Neuronal stem cell (in vitro differentiated cells): ENCODE data around the gene STARD7.
A peak's percentile ranks its signal among the peaks of the same experiment; 100 is the strongest.

ENCODE experiments used
- DNase-seq: peaks from one replicate; pipeline ENCODE4 v3.0.0-alpha.2; 2013; ENCODE audit warnings: low spot score
- H2AFZ ChIP-seq: one replicate; pipeline ENCODE4 v1.6.1; 2013; ENCODE audit warnings: mild to moderate bottlenecking, low read length, inconsistent platforms
- H2AK5ac ChIP-seq: 2 replicates; pipeline ENCODE4 v1.6.1; 2013; ENCODE audit warnings: low read depth, mild to moderate bottlenecking, inconsistent platforms, low read length, moderate library complexity, mixed read lengths
- H2BK120ac ChIP-seq: 2 replicates; pipeline ENCODE4 v1.6.1; 2013; ENCODE audit warnings: low read depth, mild to moderate bottlenecking, inconsistent platforms, low read length, moderate library complexity, mixed read lengths
- H2BK12ac ChIP-seq: one replicate; pipeline ENCODE4 v1.6.1; 2013; ENCODE audit warnings: low read length, inconsistent platforms
- H2BK15ac ChIP-seq: 2 replicates; pipeline ENCODE4 v1.6.1; 2013; ENCODE audit warnings: mild to moderate bottlenecking, low read length, inconsistent platforms, mixed read lengths
- H2BK5ac ChIP-seq: one replicate; pipeline ENCODE4 v1.6.1; 2013; ENCODE audit warnings: inconsistent platforms, mild to moderate bottlenecking, low read length, moderate library complexity
- H3K14ac ChIP-seq: one replicate; pipeline ENCODE4 v1.6.1; 2013; ENCODE audit warnings: low read length, inconsistent platforms
- H3K18ac ChIP-seq: 2 replicates; pipeline ENCODE4 v1.6.1; 2013; ENCODE audit warnings: low read length, inconsistent platforms
- H3K23ac ChIP-seq: 2 replicates; pipeline ENCODE4 v1.6.1; 2013; ENCODE audit warnings: low read depth, mild to moderate bottlenecking, mixed read lengths, low read length, inconsistent platforms; ENCODE audit not compliant: poor library complexity
- H3K27ac ChIP-seq: replicated peaks from 3 replicates; pipeline ENCODE4 v1.5.1; 2013; ENCODE audit warnings: low read length, inconsistent platforms
- H3K27me3 ChIP-seq, 3 experiments: 2 replicates each; pipeline ENCODE4 v1.6.1; 2013; ENCODE audit warnings: low read length in 3 of 3, mild to moderate bottlenecking in 2 of 3, inconsistent platforms in 1 of 3, low read depth in 1 of 3, mixed read lengths in 1 of 3, moderate library complexity in 1 of 3; ENCODE audit not compliant: control insufficient read depth in 3 of 3, insufficient read depth in 3 of 3
- H3K36me3 ChIP-seq, 2 donors: replicated peaks in 1 of 2; 2 replicates each; pipeline ENCODE4 v1.6.1; 2013; ENCODE audit warnings: low read length in 2 of 2; ENCODE audit not compliant: control insufficient read depth in 2 of 2, insufficient read depth in 2 of 2
- H3K4ac ChIP-seq: 2 replicates; pipeline ENCODE4 v1.6.1; 2013; ENCODE audit warnings: inconsistent platforms, mild to moderate bottlenecking, low read length, moderate library complexity
- H3K4me1 ChIP-seq, 2 donors: 1 replicate in 1 of 2; 2 replicates in 1 of 2; pipeline ENCODE4 v1.6.1; 2013; ENCODE audit warnings: low read length in 2 of 2, low read depth in 1 of 2; ENCODE audit not compliant: control insufficient read depth in 2 of 2, insufficient read depth in 1 of 2
- H3K4me2 ChIP-seq: one replicate; pipeline ENCODE4 v1.6.1; 2013; ENCODE audit warnings: mild to moderate bottlenecking, low read length, inconsistent platforms; ENCODE audit not compliant: insufficient read depth, poor library complexity, severe bottlenecking
- H3K4me3 ChIP-seq, 2 donors: 2 replicates each; pipeline ENCODE4 v1.5.1; 2013; ENCODE audit warnings: low read length in 2 of 2, mild to moderate bottlenecking in 2 of 2, inconsistent platforms in 1 of 2, moderate library complexity in 1 of 2
- H3K79me1 ChIP-seq: one replicate; pipeline ENCODE4 v1.6.1; 2013; ENCODE audit warnings: low read depth, mild to moderate bottlenecking, inconsistent platforms, low read length, moderate library complexity
- H3K9ac ChIP-seq: one replicate; pipeline ENCODE4 v1.6.1; 2013; ENCODE audit warnings: mild to moderate bottlenecking, low read depth, low read length, inconsistent platforms; ENCODE audit not compliant: poor library complexity
- H3K9me3 ChIP-seq, 2 donors: replicated peaks in 1 of 2; 2 replicates each; pipeline versions ENCODE3 to v1.6.1; 2013; ENCODE audit warnings: low read length in 2 of 2, mild to moderate bottlenecking in 2 of 2, inconsistent platforms in 1 of 2, low read depth in 1 of 2, mixed read lengths in 1 of 2, moderate library complexity in 1 of 2; ENCODE audit not compliant: control insufficient read depth in 2 of 2, insufficient read depth in 1 of 2
- H4K8ac ChIP-seq: one replicate; pipeline ENCODE4 v1.6.1; 2013; ENCODE audit warnings: low read depth, mild to moderate bottlenecking, inconsistent platforms, low read length, moderate library complexity
- H4K91ac ChIP-seq: one replicate; pipeline ENCODE4 v1.6.1; 2013; ENCODE audit warnings: low read length, low read depth, mild to moderate bottlenecking, inconsistent platforms; ENCODE audit not compliant: poor library complexity
- WGBS, 2 donors: extraction: QIAGEN DNeasy Blood & Tissue Kit; methylation state at CpG; one replicate each; pipeline ENCODE4 v1.1.7; 2013; ENCODE audit warnings: missing lambda C conversion rate in 2 of 2, mixed read lengths in 1 of 2; ENCODE audit not compliant: insufficient read length in 2 of 2, insufficient replicate concordance in 1 of 2; ENCODE audit errors: extremely low coverage in 2 of 2; 5-methylcytosine and 5-hydroxymethylcytosine counted together

The STARD7 gene

GRCh38 chr2:96136129-96136720 lies 72.4 kb downstream of the STARD7 start:
- no peaks in the 10 kb centered on the region for H3K79me1 ChIP-seq
- no peak overlapping the region for H2BK15ac ChIP-seq
- H3K4me1 ChIP-seq, result no peaks in the 10 kb centered on the region
- H2BK120ac ChIP-seq, result no peak overlapping the region
- no peak overlapping the region for H3K4ac ChIP-seq
- DNase-seq, result no peak
- H4K91ac ChIP-seq, result peak overlapping the region; percentile 77
- H3K27me3 ChIP-seq, result peaks cover 0 to 64% (median 2%) of the 10 kb centered on the region in 3 experiments
- no peak overlapping the region for H3K9ac ChIP-seq
- no CpG with 5 or more reads among the region's 8 CpGs for WGBS, 2 donors
- no peak overlapping the region for H3K14ac ChIP-seq
- H2BK12ac ChIP-seq, result no peak overlapping the region
- H3K9me3 ChIP-seq, result peaks cover 0 to 2% of the 10 kb centered on the region in 2 donors
- H2AFZ ChIP-seq, result no peak overlapping the region
- H4K8ac ChIP-seq, result no peak overlapping the region
- H3K4me3 ChIP-seq, result no peak overlapping the region
- no peaks in the 10 kb centered on the region for H3K36me3 ChIP-seq
- peak overlapping the region; percentile 40 for H2AK5ac ChIP-seq
- H3K23ac ChIP-seq, result no peak overlapping the region
- no peak overlapping the region for H3K27ac ChIP-seq
- no peak overlapping the region for H3K4me2 ChIP-seq
- H2BK5ac ChIP-seq, result no peak overlapping the region
- peak overlapping the region; percentile 30 for H3K18ac ChIP-seq

- peaks cover 0 to 2% of the 10 kb centered on the region in 2 donors for H3K9me3 ChIP-seq
- H3K14ac ChIP-seq, result no peak overlapping the region
- H3K9ac ChIP-seq, result peak overlapping the region; percentile 57
- WGBS, 2 donors, result no CpG with 5 or more reads among the region's 5 CpGs
- no peak overlapping the region for H3K4me2 ChIP-seq
- no peak overlapping the region for H3K4me3 ChIP-seq
- peak overlapping the region; percentile 40 for H2AK5ac ChIP-seq
- DNase-seq, result no peak
- no peak overlapping the region for H4K8ac ChIP-seq
- no peak overlapping the region for H2BK120ac ChIP-seq
- no peak overlapping the region for H4K91ac ChIP-seq
- no peak overlapping the region for H2BK15ac ChIP-seq
- peak overlapping the region; percentile 48 for H3K18ac ChIP-seq
- no peak overlapping the region for H2BK5ac ChIP-seq
- no peak overlapping the region for H2BK12ac ChIP-seq
- no peak overlapping the region for H3K27ac ChIP-seq
- H3K4ac ChIP-seq, result no peak overlapping the region
- H3K4me1 ChIP-seq, result no peaks in the 10 kb centered on the region
- no peaks in the 10 kb centered on the region for H3K79me1 ChIP-seq
- no peaks in the 10 kb centered on the region for H3K36me3 ChIP-seq
- no peak overlapping the region for H3K23ac ChIP-seq
- H2AFZ ChIP-seq, result no peak overlapping the region
- H3K27me3 ChIP-seq, result peaks cover 0 to 66% (median 2%) of the 10 kb centered on the region in 3 experiments
These were observed 73.0 kb downstream of the STARD7 start for GRCh38 chr2:96135621-96136020.

- H3K4me3 ChIP-seq, result no peak overlapping the region
These were observed 73.5 kb downstream of the STARD7 start for GRCh38 chr2:96135171-96135570.

More at GRCh38 chr2:96135171-96135570, 73.5 kb downstream of the STARD7 start:
- H3K9ac ChIP-seq, result no peak overlapping the region
- no peak overlapping the region for H3K27ac ChIP-seq
- no peak overlapping the region for H2AK5ac ChIP-seq
- peaks cover 0 to 70% (median 2%) of the 10 kb centered on the region in 3 experiments for H3K27me3 ChIP-seq
- no peak overlapping the region for H2BK12ac ChIP-seq
- H3K14ac ChIP-seq, result no peak overlapping the region
- no peak overlapping the region for H3K23ac ChIP-seq
- no peak overlapping the region for H4K91ac ChIP-seq
- H2BK120ac ChIP-seq, result no peak overlapping the region
- H3K18ac ChIP-seq, result peak overlapping the region; percentile 76
- H3K4ac ChIP-seq, result no peak overlapping the region
- no peak for DNase-seq
- H2AFZ ChIP-seq, result no peak overlapping the region
- H3K9me3 ChIP-seq, result peaks cover 0 to 2% of the 10 kb centered on the region in 2 donors
- H3K36me3 ChIP-seq, result no peaks in the 10 kb centered on the region
- no peak overlapping the region for H4K8ac ChIP-seq
- peak overlapping the region; percentile 59 for H2BK5ac ChIP-seq
- H3K4me2 ChIP-seq, result no peak overlapping the region
- no peaks in the 10 kb centered on the region for H3K79me1 ChIP-seq
- no CpG with 5 or more reads among the region's 9 CpGs for WGBS, 2 donors
- H2BK15ac ChIP-seq, result no peak overlapping the region
- no peaks in the 10 kb centered on the region for H3K4me1 ChIP-seq
